OCI-LY1 (cell line): ENCODE measurements around the gene CHN2.

Source experiments
- CTCF ChIP-seq: fragments of 200-600 bp; sonication (generic), shearing (Covaris generic); IDR thresholded peaks from 2 replicates; pipeline ENCODE4 v1.5.1; 2017; ENCODE audit warnings: mild to moderate bottlenecking, antibody characterized with exemption, low read length, moderate library complexity, mixed read lengths
- EZH2 ChIP-seq: fragments of 200-600 bp; sonication (generic), shearing (Covaris generic); IDR thresholded peaks from 2 replicates; pipeline ENCODE4 v1.8.0; 2017; ENCODE audit warnings: borderline replicate concordance, mixed run types, mild to moderate bottlenecking, antibody characterized with exemption, low read length, moderate library complexity, mixed read lengths

GRCh38 chr7:29179115-29179514 lies 15.5 kb upstream of the CHN2 start:
- TF ChIP-seq CTCF (no peak), EZH2 (no peak)
